G401 (cell line): ENCODE results near the gene CCNY. TPM values are rescaled to one million over a fixed set of nuclear protein-coding genes. Genes with fewer than 3 reads are reported as not detected.
A peak's percentile ranks its signal among the peaks of the same experiment; 100 is the strongest.
"Not testable (repeated sequence)": the region's sequence is repeated elsewhere in the genome, so short reads cannot be mapped to it uniquely, and the experiment has no call there.

ENCODE experiments used
- DNase-seq: peaks from one replicate; pipeline ENCODE4 v3.0.0-alpha.2; 2015; ENCODE audit warnings: low spot score
- in situ Hi-C: cut with HindIII; loops from 2 replicates; pipeline ENCODE4 v1.10.0; 2016; ENCODE audit warnings: low sequenced_read_pairs, mixed read lengths
- total RNA-seq: library from RNA; depleted of rRNA; stranded (reverse); fragments of >200 nt; shearing (Covaris generic); gene quantifications from 2 replicates; pipeline ENCODE4 v1.2.3, GENCODE V29; 2014

Gene CCNY
- total RNA-seq, 1 experiment from 2014 or later = 62.9 TPM

GRCh38 chr10:35397953-35398352 lies 61.6 kb downstream of the CCNY start:
- in situ Hi-C loops = no loop called here
- DNase-seq = no peak

- peak; percentile 45 for DNase-seq
- in situ Hi-C loops = no loop called here
Observed at GRCh38 chr10:35398355-35398754, 62.0 kb downstream of the CCNY start.

- in situ Hi-C loops = no loop called here
Observed at GRCh38 chr10:35398908-35399307, 62.6 kb downstream of the CCNY start.

GRCh38 chr10:35399414-35400009 lies 63.2 kb downstream of the CCNY start:
- DNase-seq = no peak
- in situ Hi-C loops = no loop called here

More at GRCh38 chr10:35398908-35399307, 62.6 kb downstream of the CCNY start:
- no peak for DNase-seq

GRCh38 chr10:35400595-35401268 lies 64.4 kb downstream of the CCNY start:
- no peak for DNase-seq
- in situ Hi-C loops = no loop called here

GRCh38 chr10:35403491-35403890 lies 67.2 kb downstream of the CCNY start:
- in situ Hi-C loops, DNase-seq: not testable (repeated sequence)

GRCh38 chr10:35404077-35404476 lies 67.8 kb downstream of the CCNY start:
- in situ Hi-C loops, DNase-seq: not testable (repeated sequence)

- not testable (repeated sequence) for DNase-seq
Observed at GRCh38 chr10:35406003-35406630, 69.8 kb downstream of the CCNY start.

GRCh38 chr10:35407696-35408095 lies 71.4 kb downstream of the CCNY start:
- in situ Hi-C loops, DNase-seq: not testable (repeated sequence)

More at GRCh38 chr10:35406003-35406630, 69.8 kb downstream of the CCNY start:
- in situ Hi-C loops = not testable (repeated sequence)

GRCh38 chr10:35409094-35409582 lies 72.8 kb downstream of the CCNY start:
- in situ Hi-C loops = no loop called here
- DNase-seq = no peak

GRCh38 chr10:35409808-35410207 lies 73.5 kb downstream of the CCNY start:
- in situ Hi-C loops = no loop called here
- DNase-seq = no peak

- in situ Hi-C loops = no loop called here
- no peak for DNase-seq
Observed at GRCh38 chr10:35412003-35412723, 75.9 kb downstream of the CCNY start.

GRCh38 chr10:35412900-35413491 lies 76.7 kb downstream of the CCNY start:
- in situ Hi-C loops = no loop called here
- DNase-seq = no peak

- in situ Hi-C loops = no loop called here
- no peak for DNase-seq
Observed at GRCh38 chr10:35413985-35414861, 77.9 kb downstream of the CCNY start.

- DNase-seq = peak; percentile 44
- in situ Hi-C loops = no loop called here
Observed at GRCh38 chr10:35415505-35415904, 79.2 kb downstream of the CCNY start.

- in situ Hi-C loops = no loop called here
- peak; percentile 20 for DNase-seq
Observed at GRCh38 chr10:35416619-35417312, 80.5 kb downstream of the CCNY start.

GRCh38 chr10:35417313-35417625 lies 81.0 kb downstream of the CCNY start:
- no peak for DNase-seq
- in situ Hi-C loops = no loop called here

- DNase-seq = peak; percentile 48
- in situ Hi-C loops = no loop called here
Observed at GRCh38 chr10:35417795-35418194, 81.5 kb downstream of the CCNY start.
